Pulmonary artery endothelial cell (primary cell): ENCODE results near the gene CNTNAP2. TPM values are rescaled to one million over a fixed set of nuclear protein-coding genes. Genes with fewer than 3 reads are reported as not detected.

Experiments used
- DNase-seq: peaks from one replicate; pipeline ENCODE4 v3.0.0-alpha.2; 2011; ENCODE audit warnings: low read depth, low spot score
- total RNA-seq: library from RNA; depleted of rRNA; stranded (reverse); fragments of >200 nt; gene quantifications from 2 replicates; pipeline ENCODE4 v1.2.3, GENCODE V29; 2014

Gene CNTNAP2
- total RNA-seq = not detected in 2 replicates

GRCh38 chr7:146116521-146117222, at the start of gene CNTNAP2:
Gene CNTNAP2 (plus strand): TSS chr7:146116801. CDS start chr7:146116877, 76 bp downstream.
- no peak for DNase-seq

DNA sequence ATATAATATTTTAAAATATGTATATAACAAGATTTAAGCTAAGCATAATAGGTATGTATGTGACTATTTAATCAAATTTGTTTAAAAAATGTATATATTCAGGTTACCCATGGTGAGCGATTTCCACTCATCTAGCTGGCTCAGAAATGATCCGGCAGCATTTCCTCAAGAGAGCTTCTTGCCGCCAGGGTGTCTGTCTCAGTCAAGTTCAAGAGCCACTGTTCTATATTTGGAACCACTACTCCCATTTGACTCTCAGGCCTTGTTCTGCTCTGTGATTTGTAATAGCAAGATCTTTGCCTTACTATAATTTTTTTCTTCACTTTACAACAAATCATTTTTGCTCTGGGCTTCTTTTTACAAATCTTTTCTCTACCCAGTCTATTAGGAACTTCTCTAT, 48.7 kb upstream of the CNTNAP2 start:
- no peak for DNase-seq

- DNase-seq = no peak
These were observed 42.3 kb upstream of the CNTNAP2 start for GRCh38 chr7:146074195-146074765.

DNA sequence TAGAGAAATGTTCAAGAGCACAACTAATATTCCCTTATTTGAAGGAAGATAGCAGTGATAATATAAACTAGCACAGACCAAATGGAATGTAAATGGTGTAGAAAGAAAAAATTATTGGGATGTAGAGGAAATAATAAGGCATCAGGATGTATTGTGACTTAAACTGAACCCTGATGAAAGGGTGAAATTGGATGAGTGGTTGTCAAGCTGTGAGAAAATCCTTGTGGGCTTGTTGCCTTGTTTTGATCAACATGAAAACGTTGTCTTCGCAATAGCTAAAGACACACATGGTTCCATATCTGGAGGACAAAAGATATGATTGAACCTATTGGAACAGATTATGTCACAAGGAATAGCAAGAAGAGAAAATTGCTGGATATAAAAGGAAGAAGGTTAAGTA, 40.3 kb upstream of the CNTNAP2 start:
- no peak for DNase-seq

DNA sequence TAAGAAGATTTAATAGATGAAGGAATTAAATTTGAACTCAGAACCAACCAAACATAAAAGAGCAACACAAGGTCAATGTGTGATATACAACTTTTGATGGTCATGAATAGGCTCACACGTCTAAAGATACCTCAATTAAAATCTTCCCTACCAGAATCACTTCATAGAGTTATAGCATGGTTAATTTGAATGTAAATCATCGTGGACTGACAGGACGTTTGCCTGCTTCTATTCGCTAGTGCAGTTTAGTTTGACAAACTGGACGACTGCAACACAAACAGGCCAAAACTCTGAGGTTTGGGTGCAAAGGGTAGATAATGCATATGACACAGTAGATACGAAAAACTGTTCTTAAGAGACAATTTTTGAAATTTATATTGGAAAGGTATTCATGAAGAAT, 32.5 kb upstream of the CNTNAP2 start:
- DNase-seq = no peak

DNA sequence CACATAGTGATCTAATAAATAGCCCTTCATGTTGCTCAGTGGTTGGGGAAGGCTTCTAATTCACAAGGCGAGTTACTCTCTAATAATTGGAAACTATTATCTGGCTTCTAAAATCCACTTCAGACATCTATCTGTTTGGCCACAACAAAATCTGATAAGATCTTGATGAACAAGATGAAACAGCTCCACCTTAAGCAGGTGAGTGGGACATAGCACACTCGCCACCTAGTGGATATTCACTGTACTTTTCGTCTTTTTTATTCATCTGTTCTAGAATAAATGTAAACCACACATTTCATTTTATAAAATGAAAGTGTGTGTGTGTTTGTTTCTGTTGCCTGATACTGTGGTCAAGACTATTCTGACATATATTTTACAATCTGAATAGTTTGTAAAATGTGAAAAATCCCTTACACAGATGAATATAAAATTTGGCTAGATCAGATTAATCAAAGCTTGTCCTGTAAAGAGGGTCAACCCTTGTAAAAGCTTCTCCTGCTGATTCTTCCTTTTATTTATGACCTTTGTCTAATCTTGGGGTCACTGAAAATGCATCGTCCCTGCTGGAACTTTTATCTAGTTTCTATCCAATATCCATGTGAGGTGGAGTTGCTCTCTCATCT, 26.5 kb upstream of the CNTNAP2 start:
- DNase-seq = no peak

DNA sequence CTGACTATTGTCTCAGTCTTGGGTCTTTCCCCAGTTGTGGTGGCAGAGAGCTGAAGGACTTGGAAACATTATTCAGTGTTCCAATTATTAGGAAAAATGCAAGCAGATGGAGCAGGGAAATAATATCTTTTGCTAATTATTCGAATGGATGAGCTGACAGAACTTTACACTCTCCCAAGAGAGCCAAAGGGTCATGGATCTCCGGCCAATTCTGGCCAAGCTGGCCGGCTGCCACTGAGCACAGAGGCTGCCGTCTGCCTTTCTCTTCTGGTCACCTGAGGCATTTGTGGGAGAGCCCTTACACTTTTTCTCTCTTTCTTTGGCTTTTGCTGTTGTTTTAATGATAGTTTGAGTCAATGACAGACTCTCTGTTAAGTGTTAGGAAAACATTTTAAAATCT, 22.2 kb upstream of the CNTNAP2 start:
- no peak for DNase-seq

DNA sequence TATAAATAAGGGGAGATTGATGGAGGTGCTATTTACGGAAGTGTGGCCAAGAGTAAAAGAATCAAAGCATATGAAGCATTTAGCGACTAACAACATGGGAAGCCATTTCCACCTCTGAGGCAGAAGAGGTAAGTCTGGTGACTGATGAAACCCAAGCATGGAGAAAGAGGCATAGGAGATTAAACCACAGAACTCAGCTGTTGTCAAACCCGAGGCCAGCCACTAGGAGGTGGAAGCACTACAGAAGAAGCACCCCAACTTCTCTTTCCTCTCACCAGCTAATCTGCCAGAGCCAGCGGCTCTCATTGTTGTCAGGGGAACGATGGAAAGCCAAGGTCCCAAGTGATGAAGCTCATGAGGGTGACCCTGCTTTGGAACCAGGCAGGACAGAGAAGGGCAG, 19.6 kb upstream of the CNTNAP2 start:
- DNase-seq = no peak

DNA sequence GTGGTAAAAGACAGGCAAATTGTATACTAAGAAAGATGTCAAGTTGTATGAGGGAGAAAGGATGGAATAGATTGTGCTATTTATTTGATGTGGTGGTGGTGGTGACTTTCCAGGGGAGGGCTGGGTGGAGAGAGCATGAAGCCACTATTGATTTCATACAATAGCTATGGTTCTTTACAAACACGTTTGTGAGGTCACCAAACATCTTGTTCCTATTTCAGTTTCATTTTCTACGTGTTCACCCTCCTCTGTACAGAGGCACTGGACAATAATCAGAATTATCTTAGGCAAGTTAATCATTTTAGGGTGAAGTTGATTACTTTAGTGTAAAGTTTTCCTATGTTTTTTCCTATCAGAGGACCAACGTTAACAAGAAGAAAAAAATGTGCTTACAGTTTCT, 10.3 kb upstream of the CNTNAP2 start:
- DNase-seq = no peak

DNA sequence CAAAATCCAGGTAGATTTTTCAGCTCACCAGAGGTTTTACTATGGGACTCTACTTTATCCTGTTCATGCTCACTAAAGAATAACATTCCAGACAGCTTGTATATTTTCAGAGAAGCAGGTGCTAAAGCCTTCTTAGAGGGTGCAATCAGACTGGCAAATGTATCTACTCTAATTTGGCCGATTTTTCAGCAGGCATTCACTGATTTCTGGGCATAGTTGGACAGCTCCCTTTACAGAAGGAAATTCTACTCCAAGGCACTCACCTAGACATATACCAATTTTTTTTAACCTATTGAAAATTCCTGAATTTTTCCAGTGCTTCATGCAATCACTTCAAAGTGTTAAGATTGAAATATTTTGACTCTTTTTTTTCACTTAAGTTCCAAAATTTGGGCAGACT, 3.8 kb upstream of the CNTNAP2 start:
- no peak for DNase-seq

- DNase-seq = no peak
These were observed 1.1 kb upstream of the CNTNAP2 start for GRCh38 chr7:146115548-146115850.

DNA sequence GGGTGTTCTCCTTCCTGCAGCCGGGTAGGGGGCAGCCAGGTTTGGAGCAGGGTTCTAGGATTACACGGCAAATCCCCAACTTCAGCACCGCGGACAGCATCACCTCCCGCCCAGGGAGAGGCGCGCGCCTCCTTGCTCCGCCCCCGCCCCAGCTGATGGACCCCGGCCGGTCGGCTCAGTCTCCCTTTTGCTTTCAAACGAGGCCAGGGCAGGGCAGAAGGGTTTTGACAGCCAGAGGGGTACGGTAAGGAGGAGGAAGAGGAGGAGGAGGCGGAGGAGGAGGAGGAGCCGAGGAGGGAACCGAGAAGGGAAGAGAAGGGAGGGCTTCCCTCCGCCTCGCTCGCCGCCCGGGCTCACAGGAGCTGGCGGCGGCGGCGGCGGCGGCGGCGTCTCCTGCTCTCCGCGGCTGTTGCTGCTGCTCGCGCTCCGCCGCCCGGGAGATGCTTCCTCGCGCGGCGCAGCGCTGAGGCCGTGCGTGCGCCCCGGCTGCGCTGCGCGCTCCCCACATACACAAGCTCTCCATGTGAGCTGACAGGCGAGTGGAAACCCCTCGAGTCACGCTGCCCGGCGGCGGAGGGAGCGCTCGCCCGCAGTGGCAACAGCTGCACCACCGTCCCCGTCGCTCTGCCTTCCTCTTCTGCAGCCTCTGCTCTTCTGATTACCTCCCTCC, 615 bp upstream of the CNTNAP2 start:
- DNase-seq = no peak

- DNase-seq = no peak
These were observed 975 bp downstream of the CNTNAP2 start for GRCh38 chr7:146117576-146117975.

GRCh38 chr7:146119002-146119401, 2.4 kb downstream of the CNTNAP2 start:
- no peak for DNase-seq

GRCh38 chr7:146123715-146124114, 7.1 kb downstream of the CNTNAP2 start:
- DNase-seq = no peak

DNA sequence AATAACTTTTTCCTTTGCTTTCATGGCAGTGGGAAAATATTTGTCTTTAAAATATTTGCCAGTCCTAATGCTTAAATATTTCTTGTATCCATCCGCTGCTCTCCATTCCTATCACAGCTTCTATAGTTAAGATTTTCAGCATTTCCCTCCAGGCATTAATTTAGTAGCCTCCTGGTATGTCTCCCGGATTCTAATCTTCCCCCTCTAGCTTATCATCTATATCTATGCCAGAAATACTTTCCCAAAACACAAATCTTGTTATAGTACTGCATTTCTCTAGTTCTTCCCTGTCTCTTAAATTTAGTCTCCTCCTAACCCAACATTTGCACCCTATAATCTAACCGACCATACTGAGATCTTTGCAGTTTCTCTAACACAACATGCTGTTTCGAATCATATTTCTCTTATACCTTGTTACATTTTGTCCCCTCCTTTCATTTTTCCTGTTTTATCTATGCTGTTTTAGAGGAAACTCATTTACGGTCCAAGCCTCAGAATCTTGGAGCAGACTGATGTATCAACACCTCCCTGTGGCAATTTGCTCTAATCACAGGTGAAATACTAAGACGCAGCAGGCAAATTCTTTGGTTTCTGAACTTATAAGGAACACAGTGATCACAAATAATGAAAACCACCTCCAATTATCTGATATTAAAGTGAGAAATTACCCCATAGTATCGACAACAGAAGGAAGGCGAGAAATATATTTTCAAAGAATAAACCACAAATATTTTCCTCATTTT, 10.3 kb downstream of the CNTNAP2 start:
- DNase-seq = no peak

GRCh38 chr7:146129296-146129695, 12.7 kb downstream of the CNTNAP2 start:
- DNase-seq = no peak

DNA sequence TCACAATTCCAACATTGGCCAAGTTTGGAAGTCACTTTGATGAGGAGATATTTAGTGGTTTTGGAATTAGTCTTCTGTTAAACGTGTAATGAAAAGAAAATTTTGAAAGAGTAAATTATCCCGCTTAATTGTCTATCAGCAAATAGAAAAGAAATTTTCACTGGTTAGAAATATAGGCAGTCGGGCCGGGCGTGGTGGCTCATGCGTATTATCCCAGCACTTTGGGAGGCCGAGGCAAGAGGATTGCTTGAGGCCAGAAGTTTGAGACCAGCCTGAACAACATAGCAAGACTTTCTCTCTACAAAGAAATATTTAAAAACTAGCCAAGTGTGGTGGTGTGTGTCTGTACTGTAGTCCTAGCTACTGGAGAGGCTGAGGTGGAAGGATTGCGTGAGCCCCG, 13.4 kb downstream of the CNTNAP2 start:
- no peak for DNase-seq

- DNase-seq = no peak
These were observed 15.1 kb downstream of the CNTNAP2 start for GRCh38 chr7:146131701-146132100.

DNA sequence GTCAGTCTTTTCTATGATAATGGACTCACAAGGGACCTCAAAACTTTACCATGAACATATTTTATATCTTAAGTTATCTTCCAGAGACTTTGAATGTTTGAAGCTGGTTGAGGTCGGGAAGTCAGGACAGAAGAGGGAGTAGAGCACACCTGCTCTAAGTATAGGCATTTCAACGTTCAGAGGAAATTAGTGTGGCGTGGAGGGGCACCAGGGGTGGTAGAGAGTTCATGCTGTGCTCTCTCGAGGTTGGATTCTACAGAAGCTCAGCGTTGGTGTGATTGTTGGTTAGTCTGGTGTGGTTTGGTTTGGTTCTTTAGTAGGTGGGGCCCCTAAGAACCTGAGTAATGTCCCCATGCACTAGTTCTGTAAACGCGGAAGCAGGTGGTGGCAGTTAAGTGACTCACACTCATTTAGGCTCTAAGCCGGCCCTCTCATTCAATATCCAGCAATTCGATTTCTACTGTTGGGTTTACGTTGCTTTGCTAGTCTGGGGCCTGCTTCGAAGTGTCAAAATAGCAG, 19.8 kb downstream of the CNTNAP2 start:
- no peak for DNase-seq

GRCh38 chr7:146138926-146139325, 22.3 kb downstream of the CNTNAP2 start:
- no peak for DNase-seq
